H54 (cell line): ENCODE data around the gene RHEB.

Experiments
- DNase-seq: peaks from one replicate; pipeline ENCODE4 v3.0.0; 2011; ENCODE audit warnings: low spot score, mixed read lengths; ENCODE audit not compliant: insufficient read length
- FAIRE-seq: peaks from 3 replicates; lab custom pipeline; 2011; peaks lifted over from hg19 to GRCh38; lab: Jason Lieb, UNC
- POLR2A ChIP-seq: IDR thresholded peaks from 2 replicates; pipeline ENCODE4 v1.6.1; 2011; ENCODE audit warnings: low read depth, mild to moderate bottlenecking, low read length

The RHEB gene

DNA sequence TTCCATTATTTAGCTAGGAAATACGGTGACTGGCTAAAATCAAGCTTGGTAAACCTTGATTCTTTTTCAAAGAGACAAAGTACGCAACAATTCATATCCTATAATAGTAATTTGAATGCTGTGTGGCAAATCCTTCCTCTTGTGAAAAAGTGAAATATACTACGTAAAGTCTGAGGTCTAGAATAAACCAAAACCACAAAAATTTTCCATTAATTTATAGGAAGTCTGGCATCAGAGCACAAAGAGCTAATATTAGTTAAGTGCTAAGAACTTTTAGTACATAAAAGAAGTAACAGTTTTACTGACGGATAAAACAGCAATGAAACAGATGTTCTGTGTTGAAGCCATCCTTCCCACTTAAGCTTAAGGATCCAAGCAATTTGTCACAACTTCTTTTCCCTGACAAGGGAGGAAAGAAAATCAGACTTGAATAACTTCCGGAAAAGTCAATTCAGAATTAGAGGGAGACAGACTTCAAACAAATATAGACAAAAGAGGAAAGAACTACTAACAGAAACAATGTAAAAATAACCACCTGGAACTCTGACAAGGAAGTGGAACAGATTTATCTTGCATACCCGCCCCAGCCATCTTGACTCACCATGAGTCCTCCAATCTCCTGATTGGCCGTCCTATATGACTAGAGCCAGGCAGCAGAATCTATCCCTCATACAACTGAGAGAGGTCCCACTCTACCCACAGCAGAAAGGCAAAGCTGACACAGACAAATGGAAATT, 34.6 kb downstream of the RHEB start:
- DNase-seq (peak; percentile 36), FAIRE-seq (peak; percentile 78)
- TF ChIP-seq POLR2A = no peak

DNA sequence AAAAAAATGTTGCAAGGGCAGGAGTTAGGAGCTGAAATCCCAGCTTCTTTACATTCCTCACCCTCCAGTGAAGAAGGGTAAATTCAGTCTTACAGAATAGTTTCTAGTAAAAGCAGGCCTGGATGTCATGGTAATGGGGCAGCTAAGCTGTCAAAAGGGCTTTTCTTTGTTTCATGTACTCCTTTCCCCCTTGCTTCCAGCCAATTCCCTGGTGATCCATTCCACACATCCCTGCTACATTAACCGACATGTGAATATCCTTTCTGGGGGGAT, 36.0 kb downstream of the RHEB start:
- DNase-seq = no peak
- no peak for FAIRE-seq
- no peak for TF ChIP-seq POLR2A

DNA sequence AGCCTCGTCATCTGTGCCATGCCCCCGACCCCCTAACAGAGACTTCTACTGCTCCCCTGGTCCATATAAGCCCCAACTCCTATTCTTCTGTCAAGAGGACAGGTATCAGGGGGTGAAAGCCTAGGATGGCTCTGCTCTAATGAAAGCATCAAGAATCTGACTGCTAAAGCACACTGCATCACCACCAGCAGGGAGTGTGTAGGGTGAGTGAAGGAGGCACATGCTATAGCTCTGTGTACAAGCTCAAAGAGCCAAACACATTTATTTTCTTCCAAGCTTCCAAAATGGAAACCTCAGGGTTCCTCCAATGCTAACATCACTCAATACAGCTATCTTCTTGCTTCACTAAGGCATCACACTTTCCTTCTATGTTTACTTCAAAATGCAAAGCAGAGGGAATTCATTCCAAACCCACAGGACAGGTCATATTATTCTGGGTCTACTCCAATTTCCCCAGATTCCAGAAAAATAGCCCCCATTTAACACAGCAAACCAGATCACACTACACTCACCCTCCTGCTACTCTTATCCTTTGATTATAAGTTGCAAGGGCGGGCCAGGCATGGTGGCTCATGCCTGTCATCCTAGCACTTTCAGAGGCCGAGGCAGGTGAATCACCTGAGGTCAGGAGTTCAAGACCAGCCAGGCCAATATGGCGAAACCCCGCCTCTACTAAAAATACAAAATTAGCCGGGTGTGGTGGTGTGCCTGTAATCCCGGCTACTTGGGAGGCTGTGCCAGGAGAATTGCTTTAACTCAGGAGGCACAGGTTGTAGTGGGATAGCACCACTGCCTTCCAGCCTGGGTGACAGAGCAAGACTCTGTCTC, 36.6 kb downstream of the RHEB start:
- no peak for DNase-seq
- TF ChIP-seq POLR2A = no peak
- no peak for FAIRE-seq

DNA sequence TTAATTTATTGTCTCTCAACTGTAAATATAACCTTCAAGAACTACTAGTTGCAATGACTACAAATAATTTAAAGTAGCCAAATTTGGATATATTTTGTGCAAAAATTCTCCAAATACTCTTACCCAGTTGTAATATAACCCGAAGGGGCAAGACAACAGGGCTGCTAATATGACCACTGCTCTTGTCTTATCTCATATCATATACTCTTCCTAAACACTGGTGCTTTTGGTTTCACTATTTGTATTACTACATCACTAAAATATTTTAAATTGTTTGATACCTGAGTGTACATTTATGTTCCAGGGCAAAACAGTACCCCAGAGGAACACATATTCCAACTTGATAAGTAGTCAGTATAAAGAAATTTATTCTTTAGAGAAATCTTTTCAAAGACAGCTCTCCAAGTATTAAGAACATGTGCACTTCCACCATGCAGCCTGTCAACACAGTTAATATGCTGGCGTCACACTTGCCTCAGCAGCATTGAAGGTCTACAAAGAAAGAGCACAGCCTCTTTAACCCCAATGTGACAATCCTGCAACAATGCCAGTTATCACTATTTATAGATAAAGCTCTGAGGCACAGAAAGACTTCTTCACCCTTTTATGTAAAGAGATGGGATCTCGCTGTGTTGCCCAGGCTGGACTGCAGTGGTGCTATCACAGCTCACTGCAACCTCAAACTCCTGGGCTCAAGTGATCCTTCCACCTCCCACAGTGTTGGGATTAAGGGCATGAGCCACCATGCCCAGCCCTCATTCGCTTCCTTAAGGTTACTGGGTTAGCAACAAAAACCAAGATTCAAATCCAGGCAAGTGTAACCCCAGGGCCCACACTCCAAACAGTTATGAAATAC, 37.8 kb downstream of the RHEB start:
- TF ChIP-seq POLR2A = no peak
- DNase-seq (no peak), FAIRE-seq (no peak)

DNA sequence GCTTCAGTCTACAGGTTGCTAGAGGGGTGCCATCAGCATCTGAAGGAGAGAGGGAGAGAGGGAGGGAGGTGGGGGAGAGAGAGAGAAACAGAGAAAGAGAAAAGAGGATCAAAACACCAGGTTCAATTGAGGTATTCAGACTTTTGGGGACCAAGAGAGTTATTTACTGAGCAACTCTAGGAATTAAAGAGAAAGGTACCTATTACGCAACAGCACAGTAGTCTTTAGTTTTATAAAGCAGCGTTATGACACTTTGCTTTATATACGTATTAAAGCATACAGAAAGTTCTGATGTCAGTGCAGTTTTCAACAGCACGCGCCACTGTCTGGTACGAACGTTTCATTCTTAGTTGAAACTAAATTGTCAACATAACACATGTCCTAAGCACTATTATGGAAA, 41.8 kb downstream of the RHEB start:
- no peak for TF ChIP-seq POLR2A
- no peak for FAIRE-seq
- no peak for DNase-seq

DNA sequence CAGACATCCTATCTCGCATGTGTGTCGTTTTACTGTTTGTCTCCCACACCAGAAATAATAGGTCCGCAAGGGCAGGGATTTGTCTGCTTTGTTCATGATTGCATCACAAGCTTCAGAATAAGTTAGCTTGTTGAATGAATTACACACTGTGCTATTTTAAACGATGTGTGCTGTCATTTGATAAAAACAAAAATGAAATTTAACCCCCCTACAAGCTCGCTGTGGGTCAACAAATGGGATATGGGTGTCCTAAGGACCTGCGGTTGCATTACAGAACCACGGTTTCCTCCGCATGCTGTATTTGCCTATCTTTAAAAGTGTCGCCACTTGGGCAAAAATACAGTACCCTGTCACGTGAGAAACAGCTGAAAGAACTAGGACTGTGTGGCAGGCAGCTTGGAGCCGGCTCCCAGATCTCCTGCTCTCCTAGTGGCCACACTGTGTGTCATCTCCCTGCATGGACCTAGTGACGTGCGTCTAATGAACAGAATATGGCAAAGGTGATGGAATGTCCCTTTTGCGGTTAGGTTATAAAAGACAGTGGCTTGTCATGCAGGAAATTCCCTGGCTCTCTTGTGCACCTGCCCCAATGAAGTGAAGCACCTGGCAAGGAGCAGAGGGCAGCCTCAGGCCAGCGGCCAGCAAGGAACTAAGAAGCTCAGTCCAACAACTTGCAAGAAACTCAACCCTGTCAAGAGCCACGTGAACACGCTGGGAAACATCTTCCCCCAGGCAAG, 46.9 kb downstream of the RHEB start:
- TF ChIP-seq POLR2A = no peak
- no peak for DNase-seq
- no peak for FAIRE-seq

DNA sequence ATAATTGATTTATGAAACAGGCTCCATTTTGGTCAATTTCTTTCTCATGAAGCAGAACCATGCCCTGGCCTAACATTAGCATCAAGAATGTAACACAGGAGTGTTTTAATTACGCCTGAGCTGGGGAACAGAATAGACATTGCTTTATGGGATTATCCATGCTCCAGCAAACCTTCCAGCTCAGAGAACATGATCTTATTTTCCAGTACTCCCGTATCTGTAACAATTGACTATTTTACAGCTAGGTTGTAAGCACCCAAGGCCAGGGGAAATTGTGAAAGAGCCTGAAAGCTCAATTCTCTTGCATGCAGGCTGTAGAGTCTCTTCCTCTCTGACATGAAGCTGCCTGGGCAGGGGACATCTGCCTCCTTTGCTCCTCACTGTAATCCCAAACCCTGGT, 49.0 kb downstream of the RHEB start:
- DNase-seq (no peak), FAIRE-seq (no peak)
- no peak for TF ChIP-seq POLR2A

DNA sequence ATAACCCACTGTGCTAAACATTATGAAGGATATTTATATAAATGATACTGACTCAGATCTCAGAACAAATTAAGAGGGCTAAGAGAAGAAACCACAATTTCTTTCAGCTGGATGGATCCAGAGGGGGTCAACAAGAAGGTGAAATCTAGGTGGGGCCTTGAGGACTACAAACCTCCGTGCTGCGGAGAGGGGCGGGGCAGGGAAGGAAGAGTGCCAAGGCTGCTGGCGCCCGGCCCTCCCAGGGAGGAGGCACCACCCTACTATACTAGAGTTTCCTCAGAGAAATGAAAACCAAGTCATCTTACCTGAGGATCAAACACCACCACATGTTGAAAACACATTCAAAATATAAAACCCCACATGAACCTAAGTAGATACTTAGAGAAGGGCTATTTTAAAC, 50.4 kb downstream of the RHEB start:
- DNase-seq (no peak), FAIRE-seq (no peak)
- TF ChIP-seq POLR2A = no peak

DNA sequence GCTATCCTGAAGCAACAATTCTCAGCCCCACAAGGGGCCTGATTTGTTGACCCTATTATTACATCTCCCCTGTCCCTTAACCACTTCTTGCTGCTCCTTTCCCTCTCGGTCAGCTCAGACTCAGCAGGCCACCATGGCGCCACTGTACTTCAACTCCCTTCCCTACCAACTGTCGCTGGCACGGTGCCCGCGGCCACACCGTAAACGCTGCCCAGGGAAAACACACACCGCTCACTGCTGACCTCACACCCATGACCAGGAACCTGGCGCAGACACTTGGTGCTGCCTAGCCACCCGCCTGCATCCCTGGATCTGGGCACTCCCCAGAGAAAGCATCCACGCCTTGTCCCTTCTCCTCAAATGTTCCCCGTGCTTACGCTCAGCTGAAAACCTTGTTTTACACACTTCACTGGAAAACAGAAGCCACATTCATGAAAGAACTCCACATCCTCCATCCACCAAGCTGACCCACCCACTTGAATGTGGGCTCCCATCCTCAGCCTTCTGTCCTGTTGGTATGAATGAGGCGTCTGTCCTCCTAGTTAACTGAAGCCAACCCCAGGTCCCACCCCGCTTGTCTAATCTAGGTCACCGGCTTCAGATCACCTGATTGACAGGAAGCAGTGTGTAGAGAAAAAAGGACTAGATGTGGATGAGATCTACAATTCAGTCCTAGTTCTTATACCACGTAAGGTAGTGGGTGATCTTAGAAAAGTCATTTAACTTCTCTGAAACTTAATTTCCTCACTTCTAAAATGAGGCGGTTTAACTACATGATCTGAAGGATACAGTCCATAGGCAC, 51.3 kb downstream of the RHEB start:
- DNase-seq (no peak), FAIRE-seq (no peak)
- TF ChIP-seq POLR2A = no peak

DNA sequence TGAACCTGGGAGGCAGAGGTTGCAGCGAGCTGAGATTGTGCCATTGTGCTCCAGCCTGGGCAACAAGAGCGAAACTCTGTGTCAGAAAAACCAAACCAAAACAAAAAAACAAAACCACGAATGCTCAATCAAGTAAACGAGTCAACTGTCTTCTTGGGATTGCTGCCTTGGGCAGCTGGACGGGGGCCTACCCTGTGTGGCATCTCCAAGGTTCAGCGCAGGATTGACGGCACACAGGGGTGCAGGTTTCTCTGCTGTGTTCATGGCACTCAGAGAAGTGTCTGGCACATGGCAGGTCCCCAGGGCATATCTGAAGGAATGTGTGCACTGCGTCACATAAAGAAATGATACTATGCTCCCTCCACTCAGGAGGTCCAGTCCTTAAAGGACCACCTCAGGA, 54.5 kb downstream of the RHEB start:
- FAIRE-seq (no peak), DNase-seq (no peak)
- TF ChIP-seq POLR2A = no peak

DNA sequence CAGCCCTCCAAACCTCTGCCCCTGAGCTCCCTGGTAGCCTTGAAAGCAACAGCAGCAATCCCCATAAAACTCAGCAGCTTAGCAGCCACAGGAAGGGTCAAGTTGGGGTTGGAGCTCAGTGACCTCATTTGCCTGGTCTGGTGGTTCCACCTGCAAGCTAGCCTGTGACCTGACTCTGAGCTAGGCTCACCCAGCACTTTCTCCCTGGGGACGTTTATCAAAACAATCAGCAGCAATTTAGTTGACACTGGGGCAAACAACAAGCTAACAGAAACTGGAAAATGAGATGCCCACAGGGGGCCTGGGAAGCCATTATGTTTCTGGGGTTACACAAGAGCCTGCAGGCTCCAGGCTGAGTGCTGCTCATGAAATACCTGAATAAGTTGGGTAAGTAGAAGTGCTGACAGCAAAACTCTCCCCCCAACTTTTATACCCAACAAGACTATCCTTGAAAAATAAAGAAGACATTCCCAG, 57.4 kb downstream of the RHEB start:
- TF ChIP-seq POLR2A = no peak
- FAIRE-seq (no peak), DNase-seq (no peak)

DNA sequence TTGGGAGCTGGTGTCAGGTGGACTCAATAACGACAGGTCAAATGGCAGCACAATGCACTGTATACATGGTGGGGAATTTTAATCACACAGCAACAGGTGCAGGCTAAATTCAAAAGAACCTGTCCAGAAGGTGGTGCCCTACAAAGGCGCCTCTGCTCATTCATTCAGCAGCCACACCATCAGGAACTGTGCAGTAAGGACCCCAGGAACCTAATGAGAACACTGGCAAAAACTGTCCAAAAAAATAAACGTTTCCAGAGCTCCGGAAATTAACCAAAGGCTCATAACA, 57.8 kb downstream of the RHEB start:
- FAIRE-seq = no peak
- no peak for DNase-seq
- no peak for TF ChIP-seq POLR2A

DNA sequence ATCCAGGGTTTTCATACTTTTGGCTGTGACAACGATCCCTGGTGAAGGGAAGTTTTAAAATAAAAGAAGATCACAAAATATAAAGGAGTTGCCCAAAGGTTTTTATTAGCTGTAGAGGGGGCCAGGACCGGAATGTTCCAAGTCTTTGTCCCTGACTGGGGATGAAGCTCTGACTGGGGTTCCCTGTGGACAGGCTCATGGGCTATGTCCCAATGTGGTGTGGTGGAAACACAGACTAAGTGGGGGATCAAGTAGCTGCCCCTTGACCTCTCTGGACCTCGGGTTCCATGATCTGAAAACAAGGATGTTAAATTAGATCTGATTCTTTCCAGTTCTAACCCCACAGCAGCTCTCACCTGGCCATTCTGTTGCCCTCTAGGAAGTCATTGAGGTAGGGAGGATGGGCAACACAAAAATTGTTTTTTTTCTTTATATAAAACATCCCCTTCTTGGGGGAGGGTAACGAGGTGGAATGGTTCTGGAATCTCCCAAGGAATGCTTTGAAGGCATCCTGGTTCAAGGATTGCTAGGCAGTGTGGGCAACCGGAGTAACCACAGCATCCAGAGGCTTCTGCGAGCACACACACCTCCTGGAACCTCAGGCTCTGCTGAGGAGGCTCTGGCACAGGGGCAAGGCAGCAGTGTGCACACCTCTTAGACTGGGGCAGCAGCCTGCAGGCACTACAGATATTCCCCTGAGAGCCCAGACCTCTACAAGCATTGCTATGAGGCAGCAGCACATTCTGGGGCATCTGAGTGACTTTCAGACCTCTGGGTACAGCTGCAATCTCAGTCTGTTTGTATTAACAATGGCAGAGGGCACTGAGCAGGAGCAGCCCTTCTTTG, 58.4 kb downstream of the RHEB start:
- TF ChIP-seq POLR2A = no peak
- DNase-seq (no peak), FAIRE-seq (no peak)
